K562 (cell line): ENCODE measurements around the gene PRSS23. TPM values are rescaled to one million over a fixed set of nuclear protein-coding genes. Genes with fewer than 3 reads are reported as not detected.

ENCODE experiments used
- ATAC-seq: fragments of 200-7000 bp; cut with Tn5 transposase; 3 replicates; pipeline ENCODE4 v1.9.1; 2020; ENCODE audit warnings: moderate library complexity
- BruUV-seq: library from RNA; stranded (reverse); fragments of 400-500 nt; replicated peaks from 2 replicates; lab custom pipeline; 2021; lab: Mats Ljungman, UMichigan
- CTCF ChIA-PET: fragments of 300-600 bp; formaldehyde crosslinking; extraction: SDS; loops from one replicate; lab custom pipeline; 2021; ENCODE audit warnings: low intra/inter-chr PET ratio; lab: Yijun Ruan, JAX
- POLR2A ChIA-PET: fragments of 300-600, 350-650 bp; sonication (Branson Sonifier 250); formaldehyde crosslinking; extraction: SDS; loops from one replicate; lab custom pipeline; 2021; ENCODE audit warnings: antibody characterized with exemption, inconsistent platforms; lab: Yijun Ruan, JAX
- DNase-seq, 4 experiments: peaks; one replicate each; pipeline versions ENCODE4 v3.0.0 to v3.0.0-alpha.2; 2011 to 2018; ENCODE audit warnings: low spot score in 3 of 4, mixed read lengths in 3 of 4; ENCODE audit errors: extremely low read depth in 1 of 4
- FAIRE-seq: peaks from 2 replicates; lab custom pipeline; 2011; peaks lifted over from hg19 to GRCh38; lab: Jason Lieb, UNC
- H2AFZ ChIP-seq: 2 replicates; pipeline ENCODE4 v1.6.0; 2011; ENCODE audit warnings: low read depth, low read length, control low read depth, inconsistent platforms
- H3K27ac ChIP-seq: fragments of 200-600 bp; 3 replicates; pipeline ENCODE4 v1.8.0; 2011; ENCODE audit warnings: low read depth, mild to moderate bottlenecking, control low read depth, inconsistent platforms, low read length, moderate library complexity, mixed read lengths; ENCODE audit errors: extremely low read depth
- H3K27me3 ChIP-seq, 2 experiments: fragments of 300-600 bp in 1 of 2; 2 replicates in 1 of 2; 3 replicates in 1 of 2; pipeline versions ENCODE4 v1.6.0 to v1.8.0; 2011; ENCODE audit warnings: inconsistent platforms in 2 of 2, low read length in 2 of 2, mild to moderate bottlenecking in 1 of 2, mixed read lengths in 1 of 2, moderate library complexity in 1 of 2; ENCODE audit not compliant: control insufficient read depth in 2 of 2, insufficient read depth in 2 of 2
- H3K36me3 ChIP-seq: fragments of 300-600 bp; 3 replicates; pipeline ENCODE4 v1.8.0; 2011; ENCODE audit warnings: mild to moderate bottlenecking, low read length, inconsistent platforms; ENCODE audit not compliant: control insufficient read depth, insufficient read depth
- H3K4me1 ChIP-seq, 2 experiments: fragments of 200-600 bp in 1 of 2; replicated peaks in 1 of 2; 2 replicates in 1 of 2; 3 replicates in 1 of 2; pipeline versions ENCODE4 v1.5.1 to v1.8.0; 2011; ENCODE audit warnings: inconsistent platforms in 2 of 2, low read length in 2 of 2, mild to moderate bottlenecking in 1 of 2, mixed read lengths in 1 of 2, moderate library complexity in 1 of 2; ENCODE audit not compliant: control insufficient read depth in 2 of 2, insufficient read depth in 2 of 2
- H3K4me2 ChIP-seq: 2 replicates; pipeline ENCODE4 v1.6.1; 2011; ENCODE audit warnings: low read length, control low read depth, inconsistent platforms, mixed read lengths; ENCODE audit not compliant: insufficient read depth
- H3K4me3 ChIP-seq: fragments of 200-600 bp; sonication (generic), shearing (Covaris generic); 2 replicates; pipeline ENCODE4 v1.5.1; 2016; ENCODE audit warnings: control low read depth, inconsistent platforms
- H3K79me2 ChIP-seq: fragments of 200-600 bp; 3 replicates; pipeline ENCODE4 v1.8.0; 2011; ENCODE audit warnings: low read length, inconsistent platforms; ENCODE audit not compliant: control insufficient read depth, insufficient read depth
- H3K9ac ChIP-seq, 2 experiments: 2 replicates each; pipeline versions ENCODE4 v1.6.0 to v1.6.1; 2011; ENCODE audit warnings: low read depth in 2 of 2, low read length in 2 of 2, control low read depth in 1 of 2, inconsistent platforms in 1 of 2, mild to moderate bottlenecking in 1 of 2, mixed read lengths in 1 of 2; ENCODE audit not compliant: insufficient read depth in 1 of 2
- H3K9me1 ChIP-seq: one replicate; pipeline ENCODE4 v1.6.0; 2011; ENCODE audit warnings: inconsistent platforms, mild to moderate bottlenecking, low read length, moderate library complexity; ENCODE audit not compliant: control insufficient read depth, insufficient read depth
- H3K9me3 ChIP-seq: replicated peaks from 2 replicates; pipeline ENCODE4 v1.5.1; 2011; ENCODE audit warnings: low read depth, low read length, inconsistent platforms; ENCODE audit not compliant: control insufficient read depth, insufficient read depth
- H4K20me1 ChIP-seq: replicated peaks from 2 replicates; pipeline ENCODE4 v1.6.1; 2011; ENCODE audit warnings: low read length, inconsistent platforms, mixed read lengths; ENCODE audit not compliant: control insufficient read depth, insufficient read depth
- BHLHE40 ChIP-seq: IDR thresholded peaks from 2 replicates; pipeline ENCODE4 v1.6.1; 2011; ENCODE audit warnings: low read length, improper control_type of control experiment
- GABPB1 ChIP-seq: sonication (generic); formaldehyde crosslinking; IDR thresholded peaks from 2 replicates; pipeline ENCODE4 v1.8.0; 2022; ENCODE audit warnings: mild to moderate bottlenecking, missing genetic modification reagents
- MCM7 ChIP-seq, 2 experiments: fragments of 450-650 bp; IDR thresholded peaks; 2 replicates each; pipeline ENCODE4 v1.6.1; 2016 to 2018
- MECOM ChIP-seq: fragments of 250-450 bp; sonication (Bioruptor Pico); IDR thresholded peaks from 2 replicates; pipeline ENCODE4 v1.8.0; 2022; ENCODE audit warnings: inconsistent platforms
- NR4A1 ChIP-seq, 2 experiments: fragments of 250-450 bp in 1 of 2; fragments of 450-650 bp in 1 of 2; sonication (Bioruptor Pico) in 1 of 2; IDR thresholded peaks; 2 replicates each; pipeline versions ENCODE4 v1.4.0 to v1.6.1; 2016 to 2020; ENCODE audit warnings: mild to moderate bottlenecking in 2 of 2, missing compliant biosample characterization in 1 of 2, missing genetic modification characterization in 1 of 2, moderate library complexity in 1 of 2
- PURB ChIP-seq: sonication (generic); formaldehyde crosslinking; IDR thresholded peaks from 2 replicates; pipeline ENCODE4 v1.9.0; 2021; ENCODE audit warnings: low read depth, mild to moderate bottlenecking, missing genetic modification reagents
- TBL1XR1 ChIP-seq, 2 experiments: IDR thresholded peaks; 2 replicates each; pipeline ENCODE4 v1.6.1; 2012; ENCODE audit warnings: improper control_type of control experiment in 2 of 2, low read length in 2 of 2, mild to moderate bottlenecking in 1 of 2
- ZNF232 ChIP-seq: sonication (generic); formaldehyde crosslinking; IDR thresholded peaks from 2 replicates; pipeline ENCODE4 v1.8.0; 2022; ENCODE audit warnings: mild to moderate bottlenecking, missing genetic modification reagents
- ZNF551 ChIP-seq: fragments of 250-450 bp; sonication (Bioruptor Pico); IDR thresholded peaks from 2 replicates; pipeline ENCODE4 v1.5.0; 2021; ENCODE audit warnings: mild to moderate bottlenecking, moderate library complexity
- WGBS: fragments of 100-300 bp; shearing (Covaris generic); methylation state at CpG from one replicate; pipeline ENCODE4 v1.1.6; 2016; ENCODE audit warnings: low coverage, mixed read lengths; ENCODE audit not compliant: insufficient coverage; ENCODE audit errors: missing lambda C conversion rate; 5-methylcytosine and 5-hydroxymethylcytosine counted together
- in situ Hi-C: fragments of 300-500 bp; cut with MboI; formaldehyde crosslinking; loops from 4 replicates; pipeline ENCODE4 v1.15.0; 2018; ENCODE audit warnings: inconsistent platforms, mixed read lengths
- intact Hi-C: fragments of 100-400 bp; cut with micrococcal nuclease; formaldehyde crosslinking; loops from 2 replicates; pipeline ENCODE4 v1.14.2; 2022
- polyA plus RNA-seq, 8 experiments: library from polyadenylated mRNA; depleted of rRNA in 4 of 8; stranded (reverse) in 5 of 8; unstranded in 3 of 8; fragments of >200 nt; fragmentation: Nextera tagmentation in 2 of 8; fragmentation: Illumina TruSeq in 1 of 8; extraction: Ambion mirVana in 2 of 8; extraction: Trizol in 1 of 8; gene quantifications; 2 replicates each; pipeline versions ENCODE4 v1.2.1 to v1.2.3, GENCODE V29; 2011 to 2014; ENCODE audit warnings: inconsistent platforms in 1 of 8, missing spikeins in 1 of 8
- total RNA-seq, 7 experiments: library from RNA; depleted of rRNA in 6 of 7; stranded (reverse); fragments of >200 nt in 6 of 7; fragmentation: Illumina TruSeq in 2 of 7; extraction: Trizol in 2 of 7; gene quantifications; 2 replicates each; pipeline versions ENCODE4 v1.2.1 to v1.2.3, GENCODE V29; 2011 to 2021; ENCODE audit warnings: low replicate concordance in 1 of 7
- TF ChIP-seq, protein P1 (sequence below), 2 experiments: fragments of 150-350 bp in 1 of 2; IDR thresholded peaks; 2 replicates each; pipeline ENCODE4 v1.6.1; 2012 to 2016; ENCODE audit warnings: low read depth in 2 of 2, low read length in 2 of 2, mild to moderate bottlenecking in 1 of 2, moderate library complexity in 1 of 2

PRSS23 gene
- total and polyA plus RNA-seq, 9 of the 15 experiments (the other 6 are each of a cell fraction or from before 2014, with no cell fraction given): 0.04 to 0.51 (median 0.11) TPM; not detected in 2

- H2AFZ ChIP-seq: no peak overlapping the region
- H4K20me1 ChIP-seq: no peaks in the 10 kb centered on the region
- H3K4me3 ChIP-seq: no peak overlapping the region
- in situ Hi-C loops (no loop called here), intact Hi-C loops (no loop called here)
- ATAC-seq (no peak), DNase-seq (no peak), FAIRE-seq (no peak)
- no peaks in the 10 kb centered on the region for H3K9me3 ChIP-seq
- H3K36me3 ChIP-seq: no peaks in the 10 kb centered on the region
- H3K9ac ChIP-seq: no peak overlapping the region
- H3K4me2 ChIP-seq: no peak overlapping the region
- ChIA-PET POLR2A (no interaction called here), CTCF (no interaction called here)
- H3K27me3 ChIP-seq: peaks cover 1 to 10% of the 10 kb centered on the region in 2 experiments; a peak in 3 of 5 replicates
- no peaks in the 10 kb centered on the region for H3K79me2 ChIP-seq
- H3K4me1 ChIP-seq: no peaks in the 10 kb centered on the region
- TF ChIP-seq MCM7 (IDR thresholded peaks at IDR 0.05) (no peak), ZNF551 (CRISPR knock-in tag) (no peak), ZNF232 (no peak), PURB (CRISPR knock-in tag) (no peak), BHLHE40 (no peak), NR4A1 (CRISPR knock-in tag; IDR thresholded peaks at IDR 0.05) (no peak), NR4A1 (tag; IDR thresholded peaks at IDR 0.05) (no peak), TBL1XR1 (IDR thresholded peaks at IDR 0.05; ENCODE audit: low read length in 2 of 2) (no peak), MECOM (CRISPR knock-in tag) (no peak), GABPB1 (CRISPR knock-in tag) (no peak)
- TF ChIP-seq, protein P1, sequence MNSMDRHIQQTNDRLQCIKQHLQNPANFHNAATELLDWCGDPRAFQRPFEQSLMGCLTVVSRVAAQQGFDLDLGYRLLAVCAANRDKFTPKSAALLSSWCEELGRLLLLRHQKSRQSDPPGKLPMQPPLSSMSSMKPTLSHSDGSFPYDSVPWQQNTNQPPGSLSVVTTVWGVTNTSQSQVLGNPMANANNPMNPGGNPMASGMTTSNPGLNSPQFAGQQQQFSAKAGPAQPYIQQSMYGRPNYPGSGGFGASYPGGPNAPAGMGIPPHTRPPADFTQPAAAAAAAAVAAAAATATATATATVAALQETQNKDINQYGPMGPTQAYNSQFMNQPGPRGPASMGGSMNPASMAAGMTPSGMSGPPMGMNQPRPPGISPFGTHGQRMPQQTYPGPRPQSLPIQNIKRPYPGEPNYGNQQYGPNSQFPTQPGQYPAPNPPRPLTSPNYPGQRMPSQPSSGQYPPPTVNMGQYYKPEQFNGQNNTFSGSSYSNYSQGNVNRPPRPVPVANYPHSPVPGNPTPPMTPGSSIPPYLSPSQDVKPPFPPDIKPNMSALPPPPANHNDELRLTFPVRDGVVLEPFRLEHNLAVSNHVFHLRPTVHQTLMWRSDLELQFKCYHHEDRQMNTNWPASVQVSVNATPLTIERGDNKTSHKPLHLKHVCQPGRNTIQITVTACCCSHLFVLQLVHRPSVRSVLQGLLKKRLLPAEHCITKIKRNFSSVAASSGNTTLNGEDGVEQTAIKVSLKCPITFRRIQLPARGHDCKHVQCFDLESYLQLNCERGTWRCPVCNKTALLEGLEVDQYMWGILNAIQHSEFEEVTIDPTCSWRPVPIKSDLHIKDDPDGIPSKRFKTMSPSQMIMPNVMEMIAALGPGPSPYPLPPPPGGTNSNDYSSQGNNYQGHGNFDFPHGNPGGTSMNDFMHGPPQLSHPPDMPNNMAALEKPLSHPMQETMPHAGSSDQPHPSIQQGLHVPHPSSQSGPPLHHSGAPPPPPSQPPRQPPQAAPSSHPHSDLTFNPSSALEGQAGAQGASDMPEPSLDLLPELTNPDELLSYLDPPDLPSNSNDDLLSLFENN (IDR thresholded peaks at IDR 0.05; ENCODE audit: low read depth in 2 of 2, low read length in 2 of 2): no peak
- no peaks in the 10 kb centered on the region for H3K9me1 ChIP-seq
- H3K27ac ChIP-seq: no peak overlapping the region
- 18% methylated on average over 4 of the region's 4 CpGs for WGBS
- BruUV-seq: no TSS peak
Measured at GRCh38 chr11:86782742-86783141, 17.6 kb upstream of the PRSS23 start.
